Esophagus squamous epithelium (tissue), 4 donors: ENCODE results near the gene CCDC146.

Experiments
- CTCF ChIP-seq, 6 experiments: fragments of 450-650 bp in 4 of 6; fragments of 200-600 bp in 2 of 6; sonication (generic) in 2 of 6; IDR thresholded peaks; one replicate each; pipeline ENCODE4 v1.5.1; 2016 to 2019; ENCODE audit warnings: antibody characterized with exemption in 6 of 6, mild to moderate bottlenecking in 4 of 6, moderate library complexity in 4 of 6
- POLR2A ChIP-seq, 4 donors: fragments of 450-650 bp; IDR thresholded peaks; one replicate each; pipeline ENCODE4 v1.6.1; 2017; ENCODE audit warnings: antibody characterized with exemption in 4 of 4, mild to moderate bottlenecking in 4 of 4, moderate library complexity in 3 of 4

DNA sequence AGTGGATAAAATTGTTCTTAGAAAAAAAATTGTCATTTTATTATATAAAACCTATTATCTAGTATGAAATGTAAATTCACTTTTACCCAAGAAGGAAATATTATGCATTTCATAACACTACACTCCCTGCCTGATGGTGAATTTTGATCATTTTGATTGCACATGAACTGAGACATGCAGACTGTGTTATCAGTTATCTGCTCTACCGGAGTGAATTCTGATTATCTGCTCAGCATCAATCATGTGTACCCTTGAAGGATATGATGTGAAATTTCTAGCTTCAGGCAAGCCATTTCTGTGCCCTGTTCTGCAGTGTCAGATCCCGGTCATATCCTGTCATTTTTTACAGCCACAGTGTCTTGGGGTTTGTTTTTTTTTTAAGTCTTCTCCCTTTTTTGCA, 162.2 kb downstream of the CCDC146 start:
- TF ChIP-seq CTCF (IDR thresholded peaks at IDR 0.05) (no peak), POLR2A (IDR thresholded peaks at IDR 0.05) (no peak)
